ENCODE results near the gene TNRC6C. TPM values are rescaled to one million over a fixed set of nuclear protein-coding genes. Genes with fewer than 3 reads are reported as not detected.

Gene TNRC6C
- polyA plus RNA-seq, 3 donors = 0.38 to 0.80 (median 0.46) TPM

- intact Hi-C loops (cut with micrococcal nuclease) = no loop called here
- no peak overlapping the region for H3K4me3 Mint-ChIP-seq
- DNase-seq = no peak
- peaks cover 0 to 4% (median 1%) of the 10 kb centered on the region in 7 donors for H3K9me3 Mint-ChIP-seq
- Histone ChIP-seq H2AFZ (ENCODE audit: insufficient read depth, low read depth, low read length, poor library complexity, severe bottlenecking) (no peak overlapping the region), H3K9me3 (replicated peaks in 1 of 2; ENCODE audit: control insufficient read depth in 1 of 2, insufficient read depth in 1 of 2, low read length in 2 of 2) (peaks cover 0 to 1% of the 10 kb centered on the region in 2 donors), H3K4me2 (replicated peaks; ENCODE audit: extremely low read depth, low read length, poor library complexity, severe bottlenecking) (no peak overlapping the region), H4K20me1 (ENCODE audit: insufficient read depth, low read length) (peaks cover 46% of the 10 kb centered on the region), H3K4me1 (ENCODE audit: control insufficient read depth in 1 of 2, insufficient read depth in 2 of 2, low read length in 2 of 2) (peaks cover 0 to 4% of the 10 kb centered on the region in 2 donors), H3K4me3 (replicated peaks in 1 of 3; ENCODE audit: low read depth in 2 of 3, low read length in 3 of 3) (no peak overlapping the region), H3K36me3 (replicated peaks in 1 of 2; ENCODE audit: control insufficient read depth in 1 of 2, insufficient read depth in 2 of 2, low read length in 2 of 2) (no peaks in the 10 kb centered on the region), H3K9ac (ENCODE audit: insufficient read depth, low read length, poor library complexity, severe bottlenecking) (no peak overlapping the region), H3K79me2 (ENCODE audit: insufficient read depth, low read length) (peaks cover 45% of the 10 kb centered on the region), H3K27me3 (ENCODE audit: control insufficient read depth in 2 of 2, insufficient read depth in 2 of 2, low read length in 2 of 2) (peaks cover 11 to 17% of the 10 kb centered on the region in 2 donors), H3K27ac (ENCODE audit: low read depth in 1 of 2, low read length in 2 of 2) (no peak overlapping the region)
- no peak for TF ChIP-seq CTCF (IDR thresholded peaks at IDR 0.05)
- peaks cover 12% of the 10 kb centered on the region for H3K4me1 Mint-ChIP-seq
- H3K36me3 Mint-ChIP-seq = peaks cover 13 to 19% of the 10 kb centered on the region in 2 donors
- peaks cover 20 to 24% (median 20%) of the 10 kb centered on the region in 3 donors for H3K27me3 Mint-ChIP-seq (ENCODE audit: low read depth in 3 of 3)
- no peak overlapping the region for H3K27ac Mint-ChIP-seq
- WGBS (ENCODE audit: insufficient coverage) = no CpG with 5 or more reads among the region's 3 CpGs
Observed at GRCh38 chr17:77965352-77965751, 6.8 kb downstream of the TNRC6C start.

- H3K4me3 Mint-ChIP-seq = no peak overlapping the region
- Histone ChIP-seq H3K9me3 (replicated peaks in 1 of 2; ENCODE audit: control insufficient read depth in 1 of 2, insufficient read depth in 1 of 2, low read length in 2 of 2) (no peaks in the 10 kb centered on the region), H2AFZ (ENCODE audit: insufficient read depth, low read depth, low read length, poor library complexity, severe bottlenecking) (no peak overlapping the region), H3K36me3 (replicated peaks in 1 of 2; ENCODE audit: control insufficient read depth in 1 of 2, insufficient read depth in 2 of 2, low read length in 2 of 2) (no peaks in the 10 kb centered on the region), H3K27me3 (ENCODE audit: control insufficient read depth in 2 of 2, insufficient read depth in 2 of 2, low read length in 2 of 2) (peaks cover 6 to 10% of the 10 kb centered on the region in 2 donors), H3K27ac (ENCODE audit: low read depth in 1 of 2, low read length in 2 of 2) (no peak overlapping the region), H4K20me1 (ENCODE audit: insufficient read depth, low read length) (peaks cover 45% of the 10 kb centered on the region), H3K4me3 (replicated peaks in 1 of 3; ENCODE audit: low read depth in 2 of 3, low read length in 3 of 3) (no peak overlapping the region), H3K4me2 (replicated peaks; ENCODE audit: extremely low read depth, low read length, poor library complexity, severe bottlenecking) (no peak overlapping the region), H3K9ac (ENCODE audit: insufficient read depth, low read length, poor library complexity, severe bottlenecking) (no peak overlapping the region), H3K79me2 (ENCODE audit: insufficient read depth, low read length) (peaks cover 40% of the 10 kb centered on the region), H3K4me1 (ENCODE audit: control insufficient read depth in 1 of 2, insufficient read depth in 2 of 2, low read length in 2 of 2) (no peaks in the 10 kb centered on the region)
- peaks cover 11% of the 10 kb centered on the region for H3K4me1 Mint-ChIP-seq
- 100% methylated on average over 1 of the region's 2 CpGs for WGBS (ENCODE audit: insufficient coverage)
- peaks cover 11 to 15% (median 13%) of the 10 kb centered on the region in 3 donors for H3K27me3 Mint-ChIP-seq (ENCODE audit: low read depth in 3 of 3)
- DNase-seq = no peak
- H3K36me3 Mint-ChIP-seq = peaks cover 14 to 17% of the 10 kb centered on the region in 2 donors
- intact Hi-C loops (cut with micrococcal nuclease) = no loop called here
- H3K27ac Mint-ChIP-seq = no peak overlapping the region
- H3K9me3 Mint-ChIP-seq = no peaks in the 10 kb centered on the region
- no peak for TF ChIP-seq CTCF (IDR thresholded peaks at IDR 0.05)
Observed at GRCh38 chr17:77966476-77966875, 8.0 kb downstream of the TNRC6C start.

Data from CD14-positive monocyte (primary cell).